HG03108 (cell line): ENCODE results near the gene PTRHD1.
"Not testable (repeated sequence)": the region's sequence is repeated elsewhere in the genome, so short reads cannot be mapped to it uniquely, and the experiment has no call there.

ENCODE experiments used
- ATAC-seq: cut with Tn5 transposase; IDR thresholded peaks from one replicate; pipeline ENCODE4 v1.9.1; 2021; ENCODE audit warnings: moderate library complexity; ENCODE audit not compliant: unreplicated experiment

PTRHD1 gene

GRCh38 chr2:24813691-24814137 lies 20.5 kb upstream of the PTRHD1 start:
- no peak for ATAC-seq

GRCh38 chr2:24809316-24810007 lies 16.3 kb upstream of the PTRHD1 start:
- ATAC-seq: no peak

GRCh38 chr2:24806661-24807036 lies 13.5 kb upstream of the PTRHD1 start:
- ATAC-seq: no peak

DNA sequence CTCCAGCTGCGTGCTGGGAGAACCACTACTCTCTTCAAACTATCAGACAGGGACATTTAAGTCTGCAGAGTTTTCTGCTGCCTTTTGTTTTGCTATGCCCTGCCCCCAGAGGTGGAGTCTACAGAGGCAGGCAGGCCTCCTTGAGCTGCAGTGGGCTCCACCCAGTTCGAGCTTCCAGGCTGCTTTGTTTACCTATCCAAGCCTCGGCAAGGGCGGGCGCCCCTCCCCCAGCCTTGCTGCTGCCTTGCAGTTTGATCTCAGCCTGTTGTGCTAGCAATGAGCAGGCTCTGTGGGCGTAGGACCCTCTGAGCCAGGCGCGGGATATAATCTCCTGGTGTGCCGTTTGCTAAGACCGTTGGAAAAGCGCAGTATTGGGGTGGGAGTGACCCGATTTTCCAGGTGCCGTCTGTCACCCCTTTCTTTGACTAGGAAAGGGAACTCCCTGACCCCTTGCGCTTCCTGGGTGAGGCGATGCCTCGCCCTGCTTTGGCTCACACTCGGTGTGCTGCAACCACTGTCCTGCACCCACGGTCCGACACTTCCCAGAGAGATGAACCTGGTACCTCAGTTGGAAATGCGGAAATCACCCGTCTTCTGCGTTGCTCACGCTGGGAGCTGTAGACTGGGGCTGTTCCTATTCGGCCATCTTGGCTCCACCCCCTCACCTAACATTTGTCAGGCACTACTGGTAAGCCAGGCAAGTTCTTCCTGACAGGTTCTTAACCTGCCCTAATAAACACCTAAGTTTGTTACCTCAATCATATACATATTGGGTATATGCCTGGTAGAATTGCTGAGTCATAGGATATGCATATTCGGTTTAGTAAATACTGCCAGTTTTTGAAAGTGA lies 12.8 kb upstream of the PTRHD1 start:
- ATAC-seq: not testable (repeated sequence)

DNA sequence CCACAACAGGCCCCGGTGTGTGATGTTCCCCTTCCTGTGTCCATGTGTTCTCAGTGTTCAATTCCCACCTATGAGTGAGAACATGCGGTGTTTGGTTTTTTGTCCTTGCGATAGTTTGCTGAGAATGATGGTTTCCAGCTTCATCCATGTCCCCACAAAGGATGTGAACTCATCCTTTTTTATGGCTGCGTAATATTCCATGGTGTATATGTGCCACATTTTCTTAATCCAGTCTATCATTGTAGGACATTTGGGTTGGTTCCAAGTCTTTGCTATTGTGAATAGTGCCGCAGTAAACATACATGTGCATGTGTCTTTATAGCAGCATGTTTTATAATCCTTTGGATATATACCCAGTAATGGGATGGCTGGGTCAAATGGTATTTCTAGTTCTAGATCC lies 7.3 kb upstream of the PTRHD1 start:
- not testable (repeated sequence) for ATAC-seq

- no peak for ATAC-seq
These were observed 4.5 kb upstream of the PTRHD1 start for GRCh38 chr2:24797644-24798043.

DNA sequence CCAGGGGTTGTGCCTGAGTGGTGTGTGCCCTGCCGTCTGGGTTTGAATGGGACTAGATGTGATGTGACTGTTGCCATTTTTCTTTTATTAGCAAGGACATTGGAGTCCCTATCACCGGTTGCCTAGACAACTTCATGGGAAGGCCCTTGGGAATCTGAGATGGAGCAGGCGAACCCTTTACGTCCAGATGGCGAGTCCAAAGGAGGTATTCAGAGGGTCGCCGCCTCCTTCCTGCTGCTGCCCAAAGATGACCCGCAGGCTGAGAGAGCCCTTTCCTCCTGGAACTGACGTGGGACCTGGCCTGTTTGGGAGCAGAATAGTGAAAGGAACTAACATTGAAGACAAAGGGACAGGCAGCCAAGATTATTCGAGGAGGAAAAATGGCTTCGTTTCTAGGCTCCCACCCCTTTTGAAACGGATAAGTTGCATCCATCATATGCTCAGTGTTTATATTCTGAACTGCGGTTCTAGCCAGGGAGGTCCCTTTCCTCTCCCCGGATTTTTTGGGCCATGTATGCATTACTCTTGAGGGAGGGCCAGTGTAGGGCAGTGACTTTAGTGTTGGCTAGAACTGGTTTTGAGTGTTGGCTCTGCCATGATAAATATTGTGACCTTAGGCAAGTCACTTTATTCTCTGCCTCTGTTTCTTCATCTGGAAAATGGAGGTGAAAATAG lies 707 bp upstream of the PTRHD1 start:
- ATAC-seq: no peak

DNA sequence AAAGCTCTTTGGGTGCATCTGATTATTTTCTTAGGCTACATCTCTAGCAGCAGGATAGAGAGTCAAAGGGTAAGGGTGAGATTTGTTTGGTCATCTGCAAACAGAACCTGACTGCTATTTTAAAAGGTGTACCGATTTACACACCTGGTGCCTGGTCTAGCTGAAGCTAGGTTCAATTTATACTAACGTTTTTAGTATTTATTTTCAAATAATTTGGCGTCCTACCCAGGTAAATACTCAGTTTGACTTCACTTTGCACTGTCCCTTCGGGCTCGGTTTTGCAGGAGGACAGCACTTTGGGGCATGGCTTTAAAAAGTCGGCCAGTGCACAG lies 683 bp downstream of the PTRHD1 start:
- no peak for ATAC-seq

- ATAC-seq: no peak
These were observed 1.7 kb downstream of the PTRHD1 start for GRCh38 chr2:24791452-24791851.

- ATAC-seq: no peak
These were observed 4.4 kb downstream of the PTRHD1 start for GRCh38 chr2:24788816-24789215.

DNA sequence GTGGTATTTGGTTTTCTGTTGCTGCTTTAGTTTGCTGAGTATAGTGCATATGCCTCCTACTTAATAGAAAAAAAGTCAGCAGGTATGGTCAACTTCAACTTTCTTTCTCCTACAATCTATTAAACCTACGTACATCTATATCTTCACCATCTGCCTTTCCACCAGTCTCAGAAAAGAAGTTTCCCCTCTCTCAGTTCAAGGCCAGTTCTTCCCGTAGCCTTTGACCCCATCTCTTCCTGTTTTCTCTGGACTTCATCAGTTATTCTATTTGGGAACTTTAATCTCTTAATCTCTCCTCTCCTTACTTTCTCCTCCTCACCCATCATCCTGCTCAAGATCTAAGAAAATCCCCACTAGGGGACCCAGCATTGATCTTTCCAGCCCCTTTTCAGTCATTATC lies 5.7 kb downstream of the PTRHD1 start:
- no peak for ATAC-seq

DNA sequence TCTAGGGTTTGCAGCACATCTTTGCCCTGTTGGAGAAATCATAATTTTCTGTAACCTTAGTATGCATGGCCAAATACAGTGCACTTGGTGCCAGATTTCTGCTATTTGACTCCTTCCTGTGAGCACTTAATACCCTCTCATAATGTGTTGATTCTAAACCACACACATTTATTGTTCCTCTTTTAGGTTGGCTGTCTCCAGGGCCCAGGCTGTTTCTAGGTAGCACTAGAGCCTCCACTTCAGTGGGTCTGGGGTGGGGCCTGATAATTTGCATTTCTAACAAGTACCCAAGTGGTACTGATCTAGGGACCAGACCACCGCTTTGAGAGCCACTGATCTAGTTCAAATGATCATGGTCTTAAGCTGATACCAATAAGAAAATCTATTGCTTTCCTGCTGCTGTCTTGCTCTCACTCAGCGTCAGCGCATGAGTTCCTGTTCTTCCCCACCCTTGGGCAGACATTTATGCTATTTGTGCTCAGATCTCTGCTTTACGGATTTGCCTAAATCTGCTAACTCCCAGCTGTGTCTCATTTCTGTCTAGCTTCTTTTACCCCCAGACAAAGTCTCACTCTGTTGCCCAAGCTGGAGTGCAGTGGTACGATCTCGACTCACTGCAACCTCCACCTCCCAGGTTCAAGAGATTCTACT lies 7.4 kb downstream of the PTRHD1 start:
- peak; percentile 68 for ATAC-seq

GRCh38 chr2:24783641-24784040 lies 9.6 kb downstream of the PTRHD1 start:
- ATAC-seq: no peak

DNA sequence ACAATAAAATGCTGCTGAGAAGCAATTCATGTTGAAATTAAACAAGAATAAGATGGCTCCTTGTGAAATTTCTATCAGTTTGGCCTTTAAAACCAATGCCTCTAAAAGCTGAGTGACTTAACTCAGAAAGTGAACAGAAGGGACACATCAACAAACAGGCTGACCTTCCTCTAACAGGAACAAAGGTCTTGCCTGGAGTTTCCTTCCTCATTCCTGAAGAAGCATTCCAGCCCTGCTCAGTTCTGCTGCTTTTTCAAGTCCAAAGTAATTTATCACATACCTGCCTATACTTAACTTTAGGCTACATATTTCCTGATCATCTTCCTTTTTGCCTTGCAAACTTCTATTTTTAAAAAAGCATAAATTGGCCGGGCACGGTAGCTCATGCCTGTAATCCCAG lies 14.1 kb downstream of the PTRHD1 start:
- ATAC-seq: no peak

DNA sequence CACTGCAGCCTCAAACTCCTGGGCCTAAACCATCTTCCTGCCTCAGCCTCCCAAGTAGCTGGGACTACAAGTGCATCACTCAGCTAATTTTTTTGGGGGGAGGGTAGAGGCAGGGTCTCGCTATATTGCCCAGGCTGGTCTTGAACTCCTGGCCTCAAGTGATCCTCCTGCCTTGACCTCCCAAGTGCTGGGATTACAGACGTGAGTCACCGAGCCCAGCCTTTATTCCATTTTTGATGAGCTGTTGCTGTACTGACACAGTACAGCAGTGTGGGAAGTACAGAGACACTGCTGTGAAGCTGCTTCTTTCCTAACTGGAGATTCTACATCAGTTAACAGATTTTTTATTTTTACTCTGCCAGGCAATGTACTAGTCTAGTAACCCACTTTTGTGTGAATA lies 18.8 kb downstream of the PTRHD1 start:
- ATAC-seq: no peak

GRCh38 chr2:24771764-24772586 lies 21.2 kb downstream of the PTRHD1 start:
- no peak for ATAC-seq

DNA sequence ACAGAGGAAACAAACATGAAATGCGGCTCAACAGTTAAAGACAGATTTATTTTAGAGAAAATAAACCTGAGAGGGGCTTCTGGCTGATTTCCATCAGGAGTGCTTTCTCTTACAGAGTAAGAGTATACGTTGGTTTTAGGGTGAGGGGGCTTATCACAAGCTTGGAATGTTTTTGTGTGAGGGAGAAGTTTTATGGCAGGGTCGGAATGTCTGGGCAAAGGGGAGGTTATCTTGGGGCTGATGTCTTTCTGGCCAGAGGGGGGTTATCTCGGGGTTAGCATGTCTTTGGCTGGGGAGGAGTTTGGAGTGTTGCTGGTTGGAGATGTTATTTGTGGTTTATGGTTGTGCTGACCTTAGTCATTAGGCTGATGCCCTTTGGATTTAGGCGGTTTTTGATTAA lies 22.1 kb downstream of the PTRHD1 start:
- ATAC-seq: no peak

DNA sequence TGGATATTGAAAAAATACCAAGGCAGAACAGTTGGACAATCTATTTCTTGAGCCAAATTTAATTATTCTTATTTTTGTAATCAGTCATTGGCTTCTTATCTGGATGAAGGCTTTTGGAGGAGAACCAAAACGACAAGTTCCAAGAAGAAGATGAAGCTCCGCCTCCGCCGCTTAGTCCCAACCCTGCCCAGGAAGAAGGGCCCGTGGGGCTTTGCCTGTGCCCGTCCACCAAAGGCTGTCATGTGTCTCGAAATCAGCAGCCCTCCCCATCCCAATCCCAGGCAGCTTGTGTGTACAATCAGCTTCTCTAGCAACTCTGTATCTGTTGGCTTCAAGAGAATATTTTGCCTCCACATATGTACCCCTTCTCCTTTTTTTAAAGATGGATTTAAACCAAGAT lies 24.6 kb downstream of the PTRHD1 start:
- no peak for ATAC-seq

- ATAC-seq: no peak
These were observed 25.2 kb downstream of the PTRHD1 start for GRCh38 chr2:24768013-24768412.

DNA sequence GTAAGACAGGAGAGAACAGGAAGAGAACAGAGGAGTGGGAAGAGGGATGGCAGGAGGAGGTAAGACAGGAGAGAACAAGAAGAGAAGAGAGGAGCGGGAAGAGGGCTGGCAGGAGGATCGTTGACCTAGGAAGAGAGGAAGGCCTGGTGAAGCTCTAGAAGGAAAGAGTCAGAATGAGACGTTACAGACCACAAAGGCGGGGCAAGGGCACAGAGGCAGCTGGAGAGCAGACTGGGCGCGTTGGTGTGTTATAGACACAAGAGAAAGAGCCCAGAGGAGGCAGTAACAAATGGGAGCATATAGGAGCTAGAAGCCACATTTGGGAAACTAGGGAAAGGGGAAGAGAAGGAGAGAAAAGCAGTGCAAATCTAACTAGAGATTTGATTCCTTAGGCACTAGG lies 26.6 kb downstream of the PTRHD1 start:
- no peak for ATAC-seq

DNA sequence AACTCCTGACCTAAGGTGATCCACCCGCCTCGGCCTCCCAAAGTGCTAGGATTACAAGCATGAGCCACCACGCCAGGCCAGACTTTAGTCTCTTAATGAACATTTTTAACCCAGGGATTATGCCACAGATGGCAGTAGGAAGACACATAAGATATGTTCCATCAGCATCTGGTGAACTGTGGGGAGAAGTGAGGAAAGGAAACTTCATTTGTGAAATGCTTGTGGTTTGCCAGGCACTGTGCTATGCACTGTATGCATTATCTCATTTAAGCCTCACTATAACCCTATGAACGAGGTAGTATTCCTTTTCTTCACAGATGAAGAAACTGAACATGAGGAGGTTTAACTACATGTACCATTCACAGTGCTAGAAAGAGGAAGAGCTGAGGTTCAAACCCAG lies 29.3 kb downstream of the PTRHD1 start:
- ATAC-seq: no peak
